Non-pigmented ciliary epithelial cell (primary cell): Measurements from ENCODE around the gene ZNF584.
"Not testable (repeated sequence)": the region's sequence is repeated elsewhere in the genome, so short reads cannot be mapped to it uniquely, and the experiment has no call there.

ENCODE experiments used
- DNase-seq: peaks from one replicate; pipeline ENCODE4 v3.0.0-alpha.2; 2010; ENCODE audit warnings: low read depth

Gene ZNF584

GRCh38 chr19:58408152-58409009 lies at the start of gene ZNF584:
Gene ZNF584, plus strand, starts transcription at chr19:58408649. Its CDS starts 499 bp downstream, at chr19:58409148.
- peak; percentile 51 for DNase-seq

GRCh38 chr19:58361900-58362271 lies 46.6 kb upstream of the ZNF584 start:
- no peak for DNase-seq

GRCh38 chr19:58362272-58362994 lies 46.0 kb upstream of the ZNF584 start, which contains the start of gene ZNF497:
Gene ZNF497, minus strand, starts transcription at chr19:58362751. Its CDS starts 5,116 bp downstream, at chr19:58357635.
- peak; percentile 67 for DNase-seq

- no peak for DNase-seq
These were observed 44.3 kb upstream of the ZNF584 start for GRCh38 chr19:58364146-58364545.

- no peak for DNase-seq
These were observed 41.6 kb upstream of the ZNF584 start for GRCh38 chr19:58366585-58367430.

GRCh38 chr19:58367698-58368454 lies 40.6 kb upstream of the ZNF584 start:
- no peak for DNase-seq

GRCh38 chr19:58368561-58369360 lies 39.7 kb upstream of the ZNF584 start:
- DNase-seq: no peak

GRCh38 chr19:58372311-58373133 lies 35.9 kb upstream of the ZNF584 start:
- DNase-seq: no peak

- DNase-seq: no peak
These were observed 34.2 kb upstream of the ZNF584 start for GRCh38 chr19:58374200-58374599.

GRCh38 chr19:58376724-58377123 lies 31.7 kb upstream of the ZNF584 start:
- DNase-seq: not testable (repeated sequence)

GRCh38 chr19:58379246-58379645 lies 29.2 kb upstream of the ZNF584 start:
- no peak for DNase-seq

GRCh38 chr19:58380037-58380661 lies 28.3 kb upstream of the ZNF584 start:
- DNase-seq: no peak

- DNase-seq: peak; percentile 100
These were observed 27.6 kb upstream of the ZNF584 start, which contains the start of gene ZNF837 for GRCh38 chr19:58380662-58381459. Gene ZNF837, minus strand, starts transcription at chr19:58381030. Its CDS starts 11,698 bp downstream, at chr19:58369332.

- no peak for DNase-seq
These were observed 26.8 kb upstream of the ZNF584 start for GRCh38 chr19:58381460-58382212.

- no peak for DNase-seq
These were observed 25.3 kb upstream of the ZNF584 start for GRCh38 chr19:58382997-58383603.

- no peak for DNase-seq
These were observed 23.0 kb upstream of the ZNF584 start for GRCh38 chr19:58385313-58385890.
